NCI-H510A treated with DMSO at 0.1 percent for 48 hours (cell line): ENCODE results near the gene IQGAP3.

Source experiments
- DNase-seq: peaks from one replicate; lab custom pipeline; 2025; lab: John Stamatoyannopoulos, UW

IQGAP3 gene

GRCh38 chr1:156480411-156481192 lies 91.8 kb downstream of the IQGAP3 start:
- no peak for DNase-seq

GRCh38 chr1:156480016-156480370 lies 92.4 kb downstream of the IQGAP3 start:
- no peak for DNase-seq

GRCh38 chr1:156479093-156480015 lies 93.0 kb downstream of the IQGAP3 start:
- DNase-seq, result no peak

- DNase-seq, result no peak
Observed at GRCh38 chr1:156478250-156478627, 94.1 kb downstream of the IQGAP3 start.

- no peak for DNase-seq
Observed at GRCh38 chr1:156477526-156478249, 94.7 kb downstream of the IQGAP3 start.

GRCh38 chr1:156476501-156477298 lies 95.7 kb downstream of the IQGAP3 start:
- no peak for DNase-seq

GRCh38 chr1:156475568-156476500 lies 96.5 kb downstream of the IQGAP3 start:
- peak; percentile 44 for DNase-seq
